ENCODE measurements around the gene UBE2D4.
"Not testable (repeated sequence)": the region's sequence is repeated elsewhere in the genome, so short reads cannot be mapped to it uniquely, and the experiment has no call there.

DNA sequence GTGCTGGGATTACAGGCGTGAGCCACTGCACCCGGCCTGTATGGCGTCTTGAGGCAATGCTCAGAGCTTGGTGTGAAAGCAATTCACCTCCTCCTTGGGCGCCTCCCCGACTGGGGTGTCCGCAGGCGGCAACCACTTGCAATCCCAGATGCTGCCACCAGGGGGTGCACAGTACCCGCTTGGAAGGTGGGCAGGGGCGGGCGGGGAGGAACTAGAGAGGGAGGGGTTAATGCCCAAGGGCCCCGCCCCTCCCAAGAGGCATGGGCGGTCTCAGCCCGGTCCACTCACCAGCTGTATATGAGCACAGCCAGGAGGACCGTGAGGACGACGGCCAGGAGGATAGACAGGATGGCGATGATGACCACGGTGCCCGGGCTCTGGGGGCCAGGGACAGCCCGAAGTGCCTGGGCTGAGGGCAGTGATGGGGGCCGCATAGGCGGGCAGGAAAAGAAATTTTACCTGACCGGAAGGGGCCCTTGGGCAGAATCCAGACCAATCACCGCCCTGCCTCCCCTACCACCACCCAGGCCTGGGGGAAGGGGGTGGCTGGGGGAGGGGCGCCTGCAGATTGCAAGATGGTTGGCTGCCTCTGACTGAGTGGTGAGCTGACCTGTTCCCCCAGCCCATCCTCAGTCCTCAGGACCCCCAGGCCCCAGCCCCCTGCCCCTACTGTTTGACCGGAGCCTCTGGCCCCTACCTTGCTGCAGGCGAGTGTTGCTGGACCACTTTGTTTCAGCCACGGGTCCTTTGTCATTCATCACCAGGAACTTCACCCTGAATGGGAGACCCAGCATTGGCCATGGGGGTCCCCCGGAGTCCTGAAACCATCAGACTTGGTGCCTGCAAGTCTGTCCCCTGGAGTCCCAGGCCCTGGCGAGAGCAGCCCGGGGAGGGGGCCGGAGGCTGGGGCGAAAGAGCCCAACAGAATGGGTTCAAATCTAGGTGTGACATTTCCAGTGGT is 59.9 kb downstream of the UBE2D4 start:
- TF ChIP-seq, protein P1, sequence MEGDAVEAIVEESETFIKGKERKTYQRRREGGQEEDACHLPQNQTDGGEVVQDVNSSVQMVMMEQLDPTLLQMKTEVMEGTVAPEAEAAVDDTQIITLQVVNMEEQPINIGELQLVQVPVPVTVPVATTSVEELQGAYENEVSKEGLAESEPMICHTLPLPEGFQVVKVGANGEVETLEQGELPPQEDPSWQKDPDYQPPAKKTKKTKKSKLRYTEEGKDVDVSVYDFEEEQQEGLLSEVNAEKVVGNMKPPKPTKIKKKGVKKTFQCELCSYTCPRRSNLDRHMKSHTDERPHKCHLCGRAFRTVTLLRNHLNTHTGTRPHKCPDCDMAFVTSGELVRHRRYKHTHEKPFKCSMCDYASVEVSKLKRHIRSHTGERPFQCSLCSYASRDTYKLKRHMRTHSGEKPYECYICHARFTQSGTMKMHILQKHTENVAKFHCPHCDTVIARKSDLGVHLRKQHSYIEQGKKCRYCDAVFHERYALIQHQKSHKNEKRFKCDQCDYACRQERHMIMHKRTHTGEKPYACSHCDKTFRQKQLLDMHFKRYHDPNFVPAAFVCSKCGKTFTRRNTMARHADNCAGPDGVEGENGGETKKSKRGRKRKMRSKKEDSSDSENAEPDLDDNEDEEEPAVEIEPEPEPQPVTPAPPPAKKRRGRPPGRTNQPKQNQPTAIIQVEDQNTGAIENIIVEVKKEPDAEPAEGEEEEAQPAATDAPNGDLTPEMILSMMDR (IDR thresholded peaks at IDR 0.05), result peak in 1 of 2 donors; percentile 79
- TF ChIP-seq POLR2A (IDR thresholded peaks at IDR 0.05), result not testable (repeated sequence)
